H1 (cell line): Measurements from ENCODE around the gene CCNY. TPM values are rescaled to one million over a fixed set of nuclear protein-coding genes. Genes with fewer than 3 reads are reported as not detected.

Source experiments
- CTCF ChIA-PET: fragments of 300-600 bp; sonication (Branson Sonifier 250); formaldehyde crosslinking; loops from one replicate; lab custom pipeline; 2021; ENCODE audit not compliant: partially characterized antibody; lab: Charles Lee
- POLR2A ChIA-PET: fragments of 300-600 bp; sonication (Branson Sonifier 250); formaldehyde crosslinking; loops from one replicate; lab custom pipeline; 2021; ENCODE audit warnings: inconsistent platforms; ENCODE audit not compliant: partially characterized antibody; lab: Charles Lee
- DNase-seq, 2 experiments: peaks; one replicate each; pipeline versions ENCODE4 v3.0.0 to v3.0.0-alpha.2; 2010 to 2022; ENCODE audit warnings: low spot score in 2 of 2, low read depth in 1 of 2, mixed read lengths in 1 of 2
- FAIRE-seq: peaks from 2 replicates; lab custom pipeline; 2011; peaks lifted over from hg19 to GRCh38; lab: Jason Lieb, UNC
- H2AFZ ChIP-seq: 2 replicates; pipeline ENCODE4 v1.8.1; 2012; ENCODE audit warnings: low read length, inconsistent platforms
- H2AK5ac ChIP-seq: 2 replicates; pipeline ENCODE4 v1.6.1; 2013; ENCODE audit warnings: low read depth, low read length
- H2BK120ac ChIP-seq: replicated peaks from 2 replicates; pipeline ENCODE3; 2013; ENCODE audit warnings: low read depth, low read length, inconsistent platforms
- H2BK12ac ChIP-seq: 2 replicates; pipeline ENCODE4 v1.6.1; 2013; ENCODE audit warnings: low read depth, low read length
- H2BK15ac ChIP-seq: 2 replicates; pipeline ENCODE4 v1.6.1; 2013; ENCODE audit warnings: low read length
- H2BK20ac ChIP-seq: 2 replicates; pipeline ENCODE4 v1.6.1; 2013; ENCODE audit warnings: low read length
- H2BK5ac ChIP-seq: 2 replicates; pipeline ENCODE4 v1.6.1; 2013; ENCODE audit warnings: low read depth, low read length
- H3K14ac ChIP-seq: 2 replicates; pipeline ENCODE4 v1.6.1; 2013; ENCODE audit warnings: inconsistent platforms; ENCODE audit not compliant: insufficient read length
- H3K18ac ChIP-seq: 2 replicates; pipeline ENCODE4 v1.6.1; 2013; ENCODE audit warnings: low read length; ENCODE audit errors: extremely low read depth
- H3K23ac ChIP-seq: 2 replicates; pipeline ENCODE4 v1.6.1; 2013; ENCODE audit warnings: inconsistent platforms; ENCODE audit not compliant: insufficient read length
- H3K23me2 ChIP-seq: 2 replicates; pipeline ENCODE4 v1.6.1; 2013; ENCODE audit warnings: low read depth, low read length
- H3K27ac ChIP-seq: 2 replicates; pipeline ENCODE4 v1.6.1; 2011; ENCODE audit warnings: low read depth, low read length, inconsistent platforms
- H3K27me3 ChIP-seq, 4 experiments: replicated peaks in 1 of 4; 1 replicate in 1 of 4; 2 replicates in 3 of 4; pipeline versions ENCODE4 v1.6.1 to v1.8.1; 2011 to 2013; ENCODE audit warnings: low read length in 3 of 4, mild to moderate bottlenecking in 3 of 4, inconsistent platforms in 2 of 4, mixed read lengths in 2 of 4, moderate library complexity in 1 of 4; ENCODE audit not compliant: control insufficient read depth in 3 of 4, insufficient read depth in 3 of 4; ENCODE audit errors: extremely low read depth in 1 of 4
- H3K36me3 ChIP-seq, 4 experiments: 2 replicates each; pipeline versions ENCODE4 v1.6.1 to v1.8.1; 2011 to 2013; ENCODE audit warnings: mild to moderate bottlenecking in 4 of 4, low read length in 3 of 4, moderate library complexity in 2 of 4, control low read depth in 1 of 4, inconsistent platforms in 1 of 4; ENCODE audit not compliant: insufficient read depth in 4 of 4, control insufficient read depth in 2 of 4
- H3K4ac ChIP-seq: replicated peaks from 2 replicates; pipeline ENCODE3; 2013; ENCODE audit warnings: low read length, low read depth, mixed read lengths, inconsistent platforms; ENCODE audit not compliant: insufficient read length
- H3K4me1 ChIP-seq, 4 experiments: replicated peaks in 1 of 4; 1 replicate in 1 of 4; 2 replicates in 3 of 4; pipeline versions ENCODE4 v1.6.1 to v1.8.1; 2011 to 2013; ENCODE audit warnings: low read length in 3 of 4, inconsistent platforms in 2 of 4, mixed read lengths in 1 of 4; ENCODE audit not compliant: insufficient read depth in 4 of 4, control insufficient read depth in 3 of 4
- H3K4me2 ChIP-seq, 2 experiments: 2 replicates each; pipeline versions ENCODE4 v1.6.1 to v1.8.1; 2011 to 2013; ENCODE audit warnings: low read depth in 2 of 2, low read length in 2 of 2, control low read depth in 1 of 2, inconsistent platforms in 1 of 2, mild to moderate bottlenecking in 1 of 2; ENCODE audit not compliant: insufficient read depth in 1 of 2
- H3K4me3 ChIP-seq, 4 experiments: fragments of 200-600, 300-600 bp in 1 of 4; sonication (generic), shearing (Covaris generic), sonication (Bioruptor Twin) in 1 of 4; 2 replicates each; pipeline versions ENCODE4 v1.5.1 to v1.8.1; 2011 to 2016; ENCODE audit warnings: low read length in 4 of 4, low read depth in 3 of 4, control low read depth in 2 of 4, inconsistent platforms in 2 of 4, mild to moderate bottlenecking in 2 of 4, mixed read lengths in 1 of 4, moderate library complexity in 1 of 4; ENCODE audit not compliant: insufficient read depth in 2 of 4; ENCODE audit errors: extremely low read depth in 1 of 4
- H3K56ac ChIP-seq: replicated peaks from 2 replicates; pipeline ENCODE3; 2013; ENCODE audit warnings: low read depth, mild to moderate bottlenecking, mixed read lengths, low read length, inconsistent platforms; ENCODE audit not compliant: insufficient read length
- H3K79me1 ChIP-seq: 2 replicates; pipeline ENCODE4 v1.6.1; 2013; ENCODE audit warnings: low read depth, low read length, control low read depth
- H3K79me2 ChIP-seq, 2 experiments: 2 replicates each; pipeline versions ENCODE4 v1.6.1 to v1.8.1; 2012 to 2013; ENCODE audit warnings: low read length in 2 of 2, mild to moderate bottlenecking in 2 of 2, inconsistent platforms in 1 of 2; ENCODE audit not compliant: insufficient read depth in 2 of 2, control insufficient read depth in 1 of 2
- H3K9ac ChIP-seq, 4 experiments: replicated peaks in 1 of 4; 1 replicate in 1 of 4; 2 replicates in 3 of 4; pipeline versions ENCODE4 v1.6.1 to v1.8.1; 2011 to 2013; ENCODE audit warnings: low read depth in 3 of 4, low read length in 3 of 4, control low read depth in 2 of 4, mild to moderate bottlenecking in 2 of 4, moderate library complexity in 2 of 4, inconsistent platforms in 1 of 4; ENCODE audit errors: extremely low read depth in 1 of 4
- H3K9me3 ChIP-seq, 2 experiments: 2 replicates each; pipeline versions ENCODE4 v1.6.1 to v1.8.1; 2012 to 2013; ENCODE audit warnings: mild to moderate bottlenecking in 2 of 2, moderate library complexity in 2 of 2, control low read depth in 1 of 2, inconsistent platforms in 1 of 2, low read depth in 1 of 2, low read length in 1 of 2, mixed read lengths in 1 of 2; ENCODE audit not compliant: insufficient read depth in 2 of 2
- H4K20me1 ChIP-seq, 2 experiments: replicated peaks in 1 of 2; 2 replicates each; pipeline versions ENCODE3 to v1.8.1; 2011 to 2013; ENCODE audit warnings: inconsistent platforms in 2 of 2, low read length in 2 of 2, mild to moderate bottlenecking in 1 of 2; ENCODE audit not compliant: insufficient read depth in 2 of 2, control insufficient read depth in 1 of 2
- H4K5ac ChIP-seq: 2 replicates; pipeline ENCODE4 v1.6.1; 2013; ENCODE audit warnings: low read length, low read depth, mixed read lengths, inconsistent platforms; ENCODE audit not compliant: insufficient read length
- H4K8ac ChIP-seq: 2 replicates; pipeline ENCODE4 v1.8.0; 2013; ENCODE audit warnings: mild to moderate bottlenecking, moderate library complexity, low read length, inconsistent platforms; ENCODE audit not compliant: insufficient read depth; ENCODE audit errors: extremely low read depth
- H4K91ac ChIP-seq: replicated peaks from 2 replicates; pipeline ENCODE3; 2013; ENCODE audit warnings: low read length, mixed read lengths, inconsistent platforms; ENCODE audit not compliant: insufficient read length
- BRCA1 ChIP-seq: IDR thresholded peaks from 2 replicates; pipeline ENCODE4 v1.6.1; 2012; ENCODE audit warnings: low read depth, low read length, improper control_type of control experiment
- CBX5 ChIP-seq: fragments of 300-800, 300-1000 bp; sonication (generic); IDR thresholded peaks from 2 replicates; pipeline ENCODE4 v1.7.1; 2016; ENCODE audit warnings: antibody characterized with exemption, low read length, low read depth
- CHD2 ChIP-seq: IDR thresholded peaks from 2 replicates; pipeline ENCODE4 v1.6.1; 2012; ENCODE audit warnings: low read length, improper control_type of control experiment
- CREB1 ChIP-seq: IDR thresholded peaks from 2 replicates; pipeline ENCODE4 v1.6.1; 2012; ENCODE audit warnings: inconsistent platforms
- JUN ChIP-seq: IDR thresholded peaks from 2 replicates; pipeline ENCODE4 v1.6.1; 2011; ENCODE audit warnings: low read depth, mild to moderate bottlenecking, improper control_type of control experiment, low read length
- KDM4A ChIP-seq: IDR thresholded peaks from one replicate; pipeline ENCODE4 v1.7.1; 2012; ENCODE audit warnings: low read depth, mild to moderate bottlenecking, moderate library complexity, low read length, inconsistent platforms; ENCODE audit not compliant: severe bottlenecking
- MAFK ChIP-seq: IDR thresholded peaks from 2 replicates; pipeline ENCODE4 v1.6.1; 2012; ENCODE audit warnings: low read depth, mild to moderate bottlenecking, improper control_type of control experiment, low read length
- POLR2A ChIP-seq, 2 experiments: IDR thresholded peaks; 1 replicate in 1 of 2; 2 replicates in 1 of 2; pipeline ENCODE4 v1.6.1; 2011; ENCODE audit warnings: low read depth in 2 of 2, low read length in 2 of 2, mild to moderate bottlenecking in 2 of 2; ENCODE audit errors: control extremely low read depth in 1 of 2
- RNF2 ChIP-seq: fragments of 200-900, 300-1000 bp; sonication (generic); IDR thresholded peaks from 2 replicates; pipeline ENCODE4 v1.7.1; 2016; ENCODE audit warnings: borderline replicate concordance, low read depth, mild to moderate bottlenecking, antibody characterized with exemption, low read length; ENCODE audit not compliant: poor library complexity, severe bottlenecking; ENCODE audit errors: missing control alignments
- RXRA ChIP-seq: IDR thresholded peaks from 2 replicates; pipeline ENCODE4 v1.6.1; 2011; ENCODE audit warnings: low read depth, mild to moderate bottlenecking, low read length, moderate library complexity; ENCODE audit not compliant: insufficient read depth
- SP2 ChIP-seq: IDR thresholded peaks from 2 replicates; pipeline ENCODE4 v1.6.1; 2012; ENCODE audit warnings: mild to moderate bottlenecking, low read length, inconsistent platforms
- SUZ12 ChIP-seq: fragments of 200-600 bp; sonication (generic); IDR thresholded peaks from 2 replicates; pipeline ENCODE4 v1.6.1; 2012; ENCODE audit warnings: mild to moderate bottlenecking, inconsistent platforms, low read length, moderate library complexity, mixed read lengths
- TEAD4 ChIP-seq: IDR thresholded peaks from 2 replicates; pipeline ENCODE4 v1.6.1; 2012; ENCODE audit warnings: low read depth, low read length, inconsistent platforms, mixed read lengths
- WGBS, 2 experiments: shearing (Covaris generic) in 1 of 2; methylation state at CpG; one replicate each; pipeline versions ENCODE4 v1.1.6 to v1.1.7; 2013 to 2015; ENCODE audit warnings: low lambda C conversion rate in 2 of 2, mixed read lengths in 2 of 2, inconsistent platforms in 1 of 2, low coverage in 1 of 2, missing lambda C conversion rate in 1 of 2; ENCODE audit not compliant: insufficient replicate concordance in 2 of 2, insufficient coverage in 1 of 2, insufficient read length in 1 of 2; ENCODE audit errors: extremely low coverage in 1 of 2, missing lambda C conversion rate in 1 of 2; 5-methylcytosine and 5-hydroxymethylcytosine counted together
- polyA plus RNA-seq, 7 experiments: library from polyadenylated mRNA; depleted of rRNA in 3 of 7; stranded (reverse) in 5 of 7; unstranded in 2 of 7; fragments of >200 nt in 5 of 7; fragments of 200-250 nt in 2 of 7; gene quantifications; 1 replicate in 5 of 7; 2 replicates in 1 of 7; 4 replicates in 1 of 7; pipeline versions ENCODE4 v1.2.1 to v1.2.3, GENCODE V29; 2011 to 2013; ENCODE audit warnings: missing spikeins in 2 of 7, mixed read lengths in 2 of 7
- total RNA-seq: library from RNA; stranded (reverse); fragmentation: NEBNext Ultra II Directional; extraction: Animal tissue kit (Norgen Biotek cat#: 25700); gene quantifications from 2 replicates; pipeline ENCODE4 v1.2.1, GENCODE V29; 2021
- TF ChIP-seq, protein P1 (sequence below): IDR thresholded peaks from 2 replicates; pipeline ENCODE4 v1.6.1; 2012; ENCODE audit warnings: low read length, inconsistent platforms

The CCNY gene
- total and polyA plus RNA-seq, 2 of the 8 experiments (the other 6 are each of a cell fraction or from before 2014, with no cell fraction given), result 25.3 to 68.2 TPM

DNA sequence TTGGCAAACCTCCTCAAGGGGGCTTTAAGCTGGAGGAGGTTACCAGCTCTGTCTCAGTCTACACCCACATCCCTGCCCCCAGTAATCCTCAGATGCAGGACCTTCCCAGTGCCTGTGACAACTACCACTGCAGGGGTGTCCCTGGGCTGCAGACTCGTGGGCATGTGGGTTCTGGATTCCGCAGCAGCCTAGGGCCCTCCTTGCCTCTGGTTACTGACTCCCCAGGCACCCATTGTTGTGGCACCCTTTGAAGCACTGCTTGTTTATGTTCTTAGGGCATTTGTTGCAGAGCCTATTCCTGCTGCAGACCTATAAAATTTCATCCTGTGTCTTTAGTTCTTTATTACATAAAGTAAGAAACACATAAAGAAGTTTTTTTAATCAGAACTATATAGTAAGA is 217.7 kb downstream of the CCNY start:
- no peak overlapping the region for H3K23ac ChIP-seq
- H3K4me1 ChIP-seq, result no peaks in the 10 kb centered on the region
- no peak overlapping the region for H2BK120ac ChIP-seq
- H3K79me1 ChIP-seq, result no peaks in the 10 kb centered on the region
- DNase-seq (no peak), FAIRE-seq (no peak)
- no peak overlapping the region for H3K4ac ChIP-seq
- no peak overlapping the region for H4K91ac ChIP-seq
- ChIA-PET POLR2A (no interaction called here), CTCF (interaction anchor here (1.0 to 2.1 kb wide), 2 partner anchors 9 to 72 kb away, joined by 3 to 14 read pairs; no protein-coding TSS in a partner anchor)
- H3K4me3 ChIP-seq, result no peak overlapping the region; a peak in 1 of 8 replicates
- H4K8ac ChIP-seq, result no peak overlapping the region
- TF ChIP-seq SP2 (no peak), POLR2A (IDR thresholded peaks at IDR 0.05; ENCODE audit: control extremely low read depth in 1 of 2, low read depth in 2 of 2, low read length in 2 of 2) (no peak), SUZ12 (no peak), BRCA1 (no peak), JUN (no peak), RXRA (no peak), RNF2 (no peak), CHD2 (no peak), TEAD4 (no peak), CREB1 (no peak), MAFK (no peak), CBX5 (no peak), KDM4A (no peak)
- TF ChIP-seq, protein P1, sequence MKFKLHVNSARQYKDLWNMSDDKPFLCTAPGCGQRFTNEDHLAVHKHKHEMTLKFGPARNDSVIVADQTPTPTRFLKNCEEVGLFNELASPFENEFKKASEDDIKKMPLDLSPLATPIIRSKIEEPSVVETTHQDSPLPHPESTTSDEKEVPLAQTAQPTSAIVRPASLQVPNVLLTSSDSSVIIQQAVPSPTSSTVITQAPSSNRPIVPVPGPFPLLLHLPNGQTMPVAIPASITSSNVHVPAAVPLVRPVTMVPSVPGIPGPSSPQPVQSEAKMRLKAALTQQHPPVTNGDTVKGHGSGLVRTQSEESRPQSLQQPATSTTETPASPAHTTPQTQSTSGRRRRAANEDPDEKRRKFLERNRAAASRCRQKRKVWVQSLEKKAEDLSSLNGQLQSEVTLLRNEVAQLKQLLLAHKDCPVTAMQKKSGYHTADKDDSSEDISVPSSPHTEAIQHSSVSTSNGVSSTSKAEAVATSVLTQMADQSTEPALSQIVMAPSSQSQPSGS, result no peak
- H2BK12ac ChIP-seq, result no peak overlapping the region
- no peaks in the 10 kb centered on the region for H3K23me2 ChIP-seq
- H3K27me3 ChIP-seq, result no peaks in the 10 kb centered on the region
- no peak overlapping the region for H4K5ac ChIP-seq
- H3K9me3 ChIP-seq, result no peaks in the 10 kb centered on the region
- 52% methylated on average over 2 of the region's 2 CpGs; no CpG with 5 or more reads in 1 of the 2 experiments for WGBS, 2 experiments
- no peaks in the 10 kb centered on the region for H4K20me1 ChIP-seq
- no peaks in the 10 kb centered on the region for H3K79me2 ChIP-seq
- no peak overlapping the region for H3K56ac ChIP-seq
- no peak overlapping the region for H3K27ac ChIP-seq
- H3K4me2 ChIP-seq, result no peak overlapping the region
- no peaks in the 10 kb centered on the region; a peak in 1 of 8 replicates for H3K36me3 ChIP-seq
- no peak overlapping the region for H3K14ac ChIP-seq
- no peak overlapping the region for H2BK5ac ChIP-seq
- no peak overlapping the region for H2AK5ac ChIP-seq
- no peak overlapping the region for H3K18ac ChIP-seq
- H2AFZ ChIP-seq, result no peak overlapping the region
- no peak overlapping the region for H2BK15ac ChIP-seq
- no peak overlapping the region for H2BK20ac ChIP-seq
- H3K9ac ChIP-seq, result no peak overlapping the region
